GM12864 (cell line): ENCODE data around the gene HOXB1.

Experiments used
- DNase-seq: peaks from one replicate; pipeline ENCODE4 v3.0.0-alpha.2; 2011; ENCODE audit warnings: low read depth
- H3K4me3 ChIP-seq: 2 replicates; pipeline ENCODE4 v1.5.1; 2011; ENCODE audit warnings: mild to moderate bottlenecking, low read depth, low read length, control low read depth
- CTCF ChIP-seq: IDR thresholded peaks from 2 replicates; pipeline ENCODE4 v1.5.1; 2011; ENCODE audit warnings: low read depth, mild to moderate bottlenecking, moderate library complexity, low read length, control low read depth, inconsistent platforms; ENCODE audit errors: missing control alignments

HOXB1 gene

GRCh38 chr17:48576479-48577309 is 45.9 kb upstream of the HOXB1 start:
- DNase-seq, result no peak
- peak overlapping the region; percentile 84 for H3K4me3 ChIP-seq
- TF ChIP-seq CTCF, result no peak

GRCh38 chr17:48575673-48576478 is 45.1 kb upstream of the HOXB1 start:
- H3K4me3 ChIP-seq, result no peak overlapping the region
- TF ChIP-seq CTCF, result no peak
- DNase-seq, result no peak

- H3K4me3 ChIP-seq, result no peak overlapping the region
- no peak for TF ChIP-seq CTCF
- DNase-seq, result no peak
Measured at GRCh38 chr17:48575066-48575582, 44.3 kb upstream of the HOXB1 start.

- DNase-seq, result no peak
- no peak for TF ChIP-seq CTCF
- no peak overlapping the region for H3K4me3 ChIP-seq
Measured at GRCh38 chr17:48574505-48575065, 43.8 kb upstream of the HOXB1 start.

GRCh38 chr17:48571826-48572417 is 41.1 kb upstream of the HOXB1 start:
- TF ChIP-seq CTCF, result no peak
- H3K4me3 ChIP-seq, result no peak overlapping the region
- no peak for DNase-seq

- H3K4me3 ChIP-seq, result no peak overlapping the region
- DNase-seq, result no peak
- TF ChIP-seq CTCF, result no peak
Measured at GRCh38 chr17:48571024-48571818, 40.4 kb upstream of the HOXB1 start.
